SK-N-MC (cell line): ENCODE results near the gene BTN3A1.
"Not testable (repeated sequence)": the region's sequence is repeated elsewhere in the genome, so short reads cannot be mapped to it uniquely, and the experiment has no call there.

Experiments
- DNase-seq: peaks from one replicate; pipeline ENCODE4 v3.0.0-alpha.2; 2011; ENCODE audit warnings: low read depth, low spot score
- H3K27ac ChIP-seq: fragments of 200-600 bp; sonication (generic); 2 replicates; pipeline ENCODE4 v1.5.1; 2016; ENCODE audit warnings: mixed run types
- H3K36me3 ChIP-seq: fragments of 200-600 bp; sonication (generic); 2 replicates; pipeline ENCODE4 v1.6.1; 2017; ENCODE audit warnings: antibody characterized with exemption, low read length, mixed read lengths; ENCODE audit not compliant: insufficient read depth
- H3K4me3 ChIP-seq: fragments of 200-600 bp; sonication (generic); 2 replicates; pipeline ENCODE4 v1.5.1; 2016
- H3K9ac ChIP-seq: fragments of 200-600 bp; sonication (generic); 2 replicates; pipeline ENCODE4 v1.8.0; 2017; ENCODE audit warnings: mixed run types, mixed read lengths; ENCODE audit not compliant: insufficient read length
- H3K9me3 ChIP-seq: fragments of 200-600 bp; sonication (generic); 2 replicates; pipeline ENCODE4 v1.6.1; 2017; ENCODE audit warnings: low read depth, mild to moderate bottlenecking, antibody characterized with exemption, low read length, moderate library complexity, mixed read lengths
- EZH2 ChIP-seq: fragments of 200-600 bp; sonication (generic); IDR thresholded peaks from one replicate; pipeline ENCODE4 v1.6.1; 2017; ENCODE audit warnings: antibody characterized with exemption
- FOXP2 ChIP-seq: optimal IDR thresholded peaks from 2 replicates; pipeline ENCODE3; 2011; ENCODE audit warnings: mild to moderate bottlenecking, moderate library complexity; ENCODE audit not compliant: insufficient read depth; ENCODE audit errors: extremely low read length, control extremely low read depth
- POLR2AphosphoS5 ChIP-seq: IDR thresholded peaks from 2 replicates; pipeline ENCODE4 v1.6.1; 2012; ENCODE audit warnings: mild to moderate bottlenecking, low read depth, low read length, borderline replicate concordance

Gene BTN3A1

GRCh38 chr6:26452631-26453235, 50.7 kb downstream of the BTN3A1 start:
- Histone ChIP-seq H3K9ac (no peak overlapping the region), H3K27ac (no peak overlapping the region), H3K9me3 (no peaks in the 10 kb centered on the region), H3K4me3 (no peak overlapping the region), H3K36me3 (no peaks in the 10 kb centered on the region)
- DNase-seq = no peak
- no peak for TF ChIP-seq EZH2
- no peak for TF ChIP-seq POLR2AphosphoS5
- no peak for TF ChIP-seq FOXP2

GRCh38 chr6:26454631-26455030, 52.6 kb downstream of the BTN3A1 start:
- Histone ChIP-seq H3K36me3 (peaks cover 7% of the 10 kb centered on the region), H3K9ac (no peak overlapping the region), H3K4me3 (no peak overlapping the region), H3K27ac (no peak overlapping the region), H3K9me3 (no peaks in the 10 kb centered on the region)
- TF ChIP-seq FOXP2 (no peak), POLR2AphosphoS5 (no peak), EZH2 (no peak)
- no peak for DNase-seq

GRCh38 chr6:26455357-26455970, 53.4 kb downstream of the BTN3A1 start:
- H3K36me3 ChIP-seq = peaks cover 15% of the 10 kb centered on the region
- TF ChIP-seq FOXP2 (no peak), POLR2AphosphoS5 (no peak), EZH2 (no peak)
- H3K9me3 ChIP-seq = no peaks in the 10 kb centered on the region
- no peak overlapping the region for H3K27ac ChIP-seq
- DNase-seq = no peak
- H3K4me3 ChIP-seq = no peak overlapping the region
- H3K9ac ChIP-seq = no peak overlapping the region

GRCh38 chr6:26457264-26457805, 55.3 kb downstream of the BTN3A1 start:
- H3K9ac ChIP-seq = peak overlapping the region; percentile 98
- no peak for TF ChIP-seq POLR2AphosphoS5
- no peak for TF ChIP-seq FOXP2
- no peak for TF ChIP-seq EZH2
- H3K36me3 ChIP-seq = peaks cover 29% of the 10 kb centered on the region
- H3K4me3 ChIP-seq = peak overlapping the region; percentile 99
- peak overlapping the region; percentile 89 for H3K27ac ChIP-seq
- DNase-seq = peak; percentile 22
- no peaks in the 10 kb centered on the region for H3K9me3 ChIP-seq

- Histone ChIP-seq H3K9ac (peak within 1 kb of the TSS; percentile 98), H3K9me3 (no peaks in the 10 kb centered on the region), H3K36me3 (peaks cover 36% of the 10 kb centered on the region), H3K27ac (peak within 1 kb of the TSS; percentile 89), H3K4me3 (peak within 1 kb of the TSS; percentile 99)
- DNase-seq = peak; percentile 88
- TF ChIP-seq POLR2AphosphoS5 (peak; percentile 90), FOXP2 (no peak), EZH2 (no peak)
These were observed 56.0 kb downstream of the BTN3A1 start, which contains the start of gene BTN2A1 for GRCh38 chr6:26457806-26458688. Gene BTN2A1 (plus strand): TSS chr6:26457955. CDS start chr6:26458637, 682 bp downstream.

- TF ChIP-seq EZH2 (no peak), POLR2AphosphoS5 (no peak), FOXP2 (no peak)
- Histone ChIP-seq H3K4me3 (peak overlapping the region; percentile 99; the same call in 1 of the 2 replicates), H3K9me3 (no peaks in the 10 kb centered on the region), H3K9ac (no peak overlapping the region), H3K27ac (no peak overlapping the region), H3K36me3 (peaks cover 48% of the 10 kb centered on the region)
- DNase-seq = no peak
These were observed 57.1 kb downstream of the BTN3A1 start for GRCh38 chr6:26459023-26459810.

GRCh38 chr6:26461353-26461752, 59.3 kb downstream of the BTN3A1 start:
- not testable (repeated sequence) for DNase-seq, H3K9me3 ChIP-seq, H3K27ac ChIP-seq, H3K9ac ChIP-seq, H3K4me3 ChIP-seq
- H3K36me3 ChIP-seq = peaks cover 70% of the 10 kb centered on the region

GRCh38 chr6:26464014-26464413, 61.9 kb downstream of the BTN3A1 start:
- Histone ChIP-seq H3K9me3 (no peaks in the 10 kb centered on the region), H3K4me3 (no peak overlapping the region), H3K9ac (no peak overlapping the region), H3K36me3 (peaks cover 93% of the 10 kb centered on the region), H3K27ac (no peak overlapping the region)
- no peak for DNase-seq
- TF ChIP-seq POLR2AphosphoS5 (no peak), FOXP2 (no peak), EZH2 (no peak)
